ENCODE data around the gene ABCB4. TPM values are rescaled to one million over a fixed set of nuclear protein-coding genes. Genes with fewer than 3 reads are reported as not detected.

The ABCB4 gene
- total RNA-seq, 1 experiment from 2014 or later, result not detected

- H4K20me1 ChIP-seq (ENCODE audit: insufficient read depth), result no peaks in the 10 kb centered on the region
- TF ChIP-seq CTCF (conservative IDR thresholded peaks at IDR 0.05), result no peak
- TF ChIP-seq EZH2 (IDR thresholded peaks at IDR 0.05; ENCODE audit: low read depth), result no peak
- POLR2A ChIA-PET (ENCODE audit: unreplicated experiment), result interaction anchor here (0.6 kb wide), 1 partner anchor 120 kb away, joined by 4 read pairs; no protein-coding TSS in a partner anchor
These were observed 94.6 kb downstream of the ABCB4 start for GRCh38 chr7:87380905-87381304.

GRCh38 chr7:87375662-87376435 lies 99.6 kb downstream of the ABCB4 start:
- Histone ChIP-seq H3K4me2 (peak overlapping the region; percentile 38), H2AFZ (no peak overlapping the region), H3K9me3 (ENCODE audit: insufficient read depth, low read depth) (peaks cover 3% of the 10 kb centered on the region), H4K20me1 (ENCODE audit: insufficient read depth) (no peaks in the 10 kb centered on the region), H3F3A (ENCODE audit: insufficient read depth, low read depth) (peaks cover 12% of the 10 kb centered on the region), H3K4me3 (no peak overlapping the region), H3K79me2 (ENCODE audit: low read depth) (no peaks in the 10 kb centered on the region), H3K27ac (peak overlapping the region; percentile 37; the same call in 1 of the 2 replicates), H3K4me1 (replicated peaks; ENCODE audit: insufficient read depth) (peaks cover 24% of the 10 kb centered on the region), H3K9me2 (ENCODE audit: insufficient read depth) (no peaks in the 10 kb centered on the region), H3K36me3 (ENCODE audit: low read depth) (no peaks in the 10 kb centered on the region), H3K27me3 (ENCODE audit: insufficient read depth, low read depth) (no peaks in the 10 kb centered on the region)
- DNase-seq, result peak in 1 of 2 experiments; percentile 54
- no TSS peak for BruUV-seq (replicated peaks)
- ChIA-PET CTCF (no interaction called here), POLR2A (ENCODE audit: unreplicated experiment) (interaction anchor here (0.5 to 0.6 kb wide), 3 partner anchors 20 to 450 kb away, joined by 3 to 8 read pairs (median 4); no protein-coding TSS in a partner anchor)
- TF ChIP-seq CTCF (conservative IDR thresholded peaks at IDR 0.05) (no peak), EZH2 (IDR thresholded peaks at IDR 0.05; ENCODE audit: low read depth) (no peak)
- intact Hi-C loops (cut with micrococcal nuclease; ENCODE audit: unreplicated experiment), result no loop called here

More at GRCh38 chr7:87380905-87381304, 94.6 kb downstream of the ABCB4 start:
- Histone ChIP-seq H3K27ac (no peak overlapping the region), H3K36me3 (ENCODE audit: low read depth) (no peaks in the 10 kb centered on the region), H3K4me3 (no peak overlapping the region), H3K9me3 (ENCODE audit: insufficient read depth, low read depth) (no peaks in the 10 kb centered on the region; the same call in 1 of the 2 replicates), H2AFZ (no peak overlapping the region), H3K4me1 (replicated peaks; ENCODE audit: insufficient read depth) (peaks cover 16% of the 10 kb centered on the region), H3K4me2 (no peak overlapping the region), H3K79me2 (ENCODE audit: low read depth) (no peaks in the 10 kb centered on the region), H3K9me2 (ENCODE audit: insufficient read depth) (no peaks in the 10 kb centered on the region), H3F3A (ENCODE audit: insufficient read depth, low read depth) (peaks cover 12% of the 10 kb centered on the region), H3K27me3 (ENCODE audit: insufficient read depth, low read depth) (no peaks in the 10 kb centered on the region)
- intact Hi-C loops (cut with micrococcal nuclease; ENCODE audit: unreplicated experiment), result no loop called here
- BruUV-seq (replicated peaks), result no TSS peak
- no peak for DNase-seq
- CTCF ChIA-PET, result no interaction called here

GRCh38 chr7:87370660-87371180 lies 104.8 kb downstream of the ABCB4 start:
- Histone ChIP-seq H3K27me3 (ENCODE audit: insufficient read depth, low read depth) (no peaks in the 10 kb centered on the region), H2AFZ (peak overlapping the region; percentile 35; the same call in 1 of the 2 replicates), H3K4me2 (no peak overlapping the region), H3K27ac (0 out of 2 replicates have a peak overlapping the region, but pooled peaks have one; percentile 20), H3K9me2 (ENCODE audit: insufficient read depth) (no peaks in the 10 kb centered on the region), H3K4me3 (no peak overlapping the region), H3K36me3 (ENCODE audit: low read depth) (no peaks in the 10 kb centered on the region), H3K9me3 (ENCODE audit: insufficient read depth, low read depth) (peaks cover 3% of the 10 kb centered on the region), H3K4me1 (replicated peaks; ENCODE audit: insufficient read depth) (peaks cover 10% of the 10 kb centered on the region), H3K79me2 (ENCODE audit: low read depth) (no peaks in the 10 kb centered on the region), H3F3A (ENCODE audit: insufficient read depth, low read depth) (no peaks in the 10 kb centered on the region), H4K20me1 (ENCODE audit: insufficient read depth) (no peaks in the 10 kb centered on the region)
- intact Hi-C loops (cut with micrococcal nuclease; ENCODE audit: unreplicated experiment), result no loop called here
- TF ChIP-seq CTCF (conservative IDR thresholded peaks at IDR 0.05) (no peak), EZH2 (IDR thresholded peaks at IDR 0.05; ENCODE audit: low read depth) (no peak)
- CTCF ChIA-PET, result no interaction called here
- no peak for DNase-seq
- POLR2A ChIA-PET (ENCODE audit: unreplicated experiment), result no interaction called here
- no TSS peak for BruUV-seq (replicated peaks)

Measured in PC-9 (cell line).